Measurements from ENCODE around the gene NCAPG2. TPM values are rescaled to one million over a fixed set of nuclear protein-coding genes. Genes with fewer than 3 reads are reported as not detected.

The NCAPG2 gene
- polyA plus RNA-seq, 2 of the 4 experiments (the other 2 are of a cell fraction) = 53.8 to 63.0 TPM

GRCh38 chr7:158723266-158723665, 18.7 kb upstream of the NCAPG2 start:
- Histone ChIP-seq H3K4me1 (no peaks in the 10 kb centered on the region), H3K4me3 (no peak overlapping the region), H3K4me2 (no peak overlapping the region), H3K9me3 (no peaks in the 10 kb centered on the region), H3K27ac (no peak overlapping the region)
- no peak for DNase-seq (ENCODE audit: low read depth in 1 of 2, low spot score in 1 of 2)
- WGBS (ENCODE audit: missing lambda C conversion rate) = 85% methylated on average over 13 of the region's 13 CpGs
- POLR2A ChIA-PET = interaction anchor here (0.8 kb wide), 1 partner anchor 95 kb away, joined by 3 read pairs; no protein-coding TSS in a partner anchor
- FAIRE-seq = no peak
- TF ChIP-seq GATA3 (IDR thresholded peaks at IDR 0.05; ENCODE audit: borderline replicate concordance) = no peak
- no peak for TF ChIP-seq HOXB5 (CRISPR knock-in tag; IDR thresholded peaks at IDR 0.05)
- TF ChIP-seq RCOR1 (IDR thresholded peaks at IDR 0.05; ENCODE audit: low read depth, low read length) = no peak
- no peak for TF ChIP-seq HOXB13 (CRISPR knock-in tag; IDR thresholded peaks at IDR 0.05; ENCODE audit: low read depth)
- no peak for TF ChIP-seq NR3C1 (IDR thresholded peaks at IDR 0.05)
- no peak for TF ChIP-seq POLR2AphosphoS2 (conservative IDR thresholded peaks at IDR 0.05; ENCODE audit: low read length)
- CTCF ChIA-PET = interaction anchor here (0.9 kb wide), 1 partner anchor 13 kb away, joined by 3 read pairs; no protein-coding TSS in a partner anchor
- peak; percentile 23 to 26; a peak in 4 of 6 replicates for ATAC-seq

GRCh38 chr7:158722574-158723237, 18.1 kb upstream of the NCAPG2 start:
- no peak for FAIRE-seq
- POLR2A ChIA-PET = no interaction called here

DNA sequence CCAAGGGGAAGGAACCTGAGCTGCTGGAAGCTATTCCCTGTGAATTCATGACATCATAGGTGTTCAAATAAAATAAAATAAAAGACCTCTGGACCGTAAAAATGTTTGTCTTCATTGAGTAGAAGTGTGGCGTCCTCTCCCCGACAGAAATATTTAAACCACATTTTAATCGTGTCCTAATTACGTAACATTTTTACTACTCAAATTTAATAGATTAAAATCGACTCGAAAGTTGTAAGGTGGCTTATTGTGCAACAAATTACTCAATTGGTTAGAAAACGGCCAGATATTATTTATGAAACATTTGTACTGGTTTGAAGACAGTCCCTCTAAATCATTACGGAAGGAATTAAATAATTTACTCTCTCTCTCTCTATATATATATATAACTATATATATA, 15.5 kb upstream of the NCAPG2 start:
- 29% methylated on average over 9 of the region's 9 CpGs for WGBS (ENCODE audit: missing lambda C conversion rate)
- DNase-seq (ENCODE audit: low read depth in 1 of 2, low spot score in 1 of 2) (no peak), FAIRE-seq (no peak), ATAC-seq (no peak)
- no peaks in the 10 kb centered on the region for H3K4me1 ChIP-seq
- H3K9me3 ChIP-seq = no peaks in the 10 kb centered on the region
- CTCF ChIA-PET = interaction anchor here (1.4 to 2.0 kb wide), 4 partner anchors 10 to 24 kb away, joined by 4 to 6 read pairs (median 4); partner anchors contain the start of gene NCAPG2
- peak overlapping the region; percentile 25; the same call in 1 of the 3 replicates for H3K4me3 ChIP-seq
- POLR2A ChIA-PET = interaction anchor here (1.0 kb wide), 1 partner anchor 15 kb away, joined by 3 read pairs; no protein-coding TSS in a partner anchor
- no peak overlapping the region for H3K27ac ChIP-seq
- H3K4me2 ChIP-seq = peak overlapping the region; percentile 53
- TF ChIP-seq CHD2 (IDR thresholded peaks at IDR 0.05; ENCODE audit: low read length, partially characterized antibody) (no peak), E2F6 (IDR thresholded peaks at IDR 0.05; ENCODE audit: borderline replicate concordance, low read depth) (no peak), FOXS1 (CRISPR knock-in tag; IDR thresholded peaks at IDR 0.05) (no peak), BHLHE40 (IDR thresholded peaks at IDR 0.05; ENCODE audit: low read depth, low read length) (no peak), NFE2L2 (conservative IDR thresholded peaks at IDR 0.05; ENCODE audit: low read length) (no peak), MAZ (IDR thresholded peaks at IDR 0.05; ENCODE audit: borderline replicate concordance, low read depth, low read length) (no peak), REST (IDR thresholded peaks at IDR 0.05) (no peak), POLR2A (IDR thresholded peaks at IDR 0.05; ENCODE audit: low read length) (no peak), HOXB5 (CRISPR knock-in tag; IDR thresholded peaks at IDR 0.05) (no peak), CBX8 (IDR thresholded peaks at IDR 0.05) (no peak), CBX2 (IDR thresholded peaks at IDR 0.05; ENCODE audit: borderline replicate concordance, low read depth) (no peak), EP300 (IDR thresholded peaks at IDR 0.05) (no peak)
- TF ChIP-seq, protein P1, sequence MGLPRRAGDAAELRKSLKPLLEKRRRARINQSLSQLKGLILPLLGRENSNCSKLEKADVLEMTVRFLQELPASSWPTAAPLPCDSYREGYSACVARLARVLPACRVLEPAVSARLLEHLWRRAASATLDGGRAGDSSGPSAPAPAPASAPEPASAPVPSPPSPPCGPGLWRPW (IDR thresholded peaks at IDR 0.05) = no peak

More at GRCh38 chr7:158722574-158723237, 18.1 kb upstream of the NCAPG2 start:
- no peak for TF ChIP-seq BCL3 (IDR thresholded peaks at IDR 0.05)
- no peak for TF ChIP-seq EHF (CRISPR knock-in tag; IDR thresholded peaks at IDR 0.05)
- no peak for TF ChIP-seq NR3C1 (IDR thresholded peaks at IDR 0.05)
- TF ChIP-seq RARB (CRISPR knock-in tag; IDR thresholded peaks at IDR 0.05) = no peak
- TF ChIP-seq MAX (IDR thresholded peaks at IDR 0.05) = no peak
- no peak for TF ChIP-seq ZSCAN20 (CRISPR knock-in tag; IDR thresholded peaks at IDR 0.05)
- TF ChIP-seq CEBPB (IDR thresholded peaks at IDR 0.05) = no peak
- no peak for TF ChIP-seq EP300 (IDR thresholded peaks at IDR 0.05)
- TF ChIP-seq SMC3 (IDR thresholded peaks at IDR 0.05) = no peak
- no peak for TF ChIP-seq SREBF2 (IDR thresholded peaks at IDR 0.05)
- TF ChIP-seq ELK1 (IDR thresholded peaks at IDR 0.05; ENCODE audit: low read depth, low read length) = no peak
- no peak for TF ChIP-seq EHMT2 (IDR thresholded peaks at IDR 0.05; ENCODE audit: low read depth)
- H3K4me1 ChIP-seq = no peaks in the 10 kb centered on the region
- H3K4me2 ChIP-seq = no peak overlapping the region
- CTCF ChIA-PET = interaction anchor here (0.8 kb wide), 1 partner anchor 9 kb away, joined by 3 read pairs; no protein-coding TSS in a partner anchor
- ATAC-seq (no peak), DNase-seq (ENCODE audit: low read depth in 1 of 2, low spot score in 1 of 2) (no peak)
- no peaks in the 10 kb centered on the region for H3K9me3 ChIP-seq
- no peak overlapping the region for H3K27ac ChIP-seq
- 86% methylated on average over 6 of the region's 6 CpGs for WGBS (ENCODE audit: missing lambda C conversion rate)
- H3K4me3 ChIP-seq = no peak overlapping the region
